ENCODE data around the gene CYB5D1.

Gene CYB5D1

DNA sequence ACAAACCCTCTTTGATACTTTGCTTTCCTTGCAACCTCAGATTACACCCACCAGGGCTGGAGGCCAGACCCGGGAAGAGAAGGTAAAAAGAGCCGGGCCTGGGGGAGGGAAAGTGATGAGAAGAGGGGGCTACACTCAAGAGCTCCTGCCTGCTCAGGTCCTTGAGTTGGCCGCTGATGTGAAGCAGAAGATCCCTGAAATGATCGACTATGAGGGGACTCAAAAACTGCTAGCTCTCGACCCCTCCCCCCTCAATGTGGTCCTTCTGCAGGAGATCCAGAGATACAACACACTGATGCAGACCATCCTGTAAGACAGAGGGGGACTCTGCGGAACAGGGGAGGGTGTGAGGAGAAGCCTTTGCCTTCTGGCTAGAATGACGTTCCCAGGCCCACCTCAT, 26.6 kb upstream of the CYB5D1 start:
- Histone ChIP-seq H3K27ac (no peak overlapping the region), H3K4me1 (peaks cover 0 to 11% (median 6%) of the 10 kb centered on the region in 4 donors), H3K27me3 (peaks cover 0 to 39% of the 10 kb centered on the region in 2 donors), H3K36me3 (no peaks in the 10 kb centered on the region), H3K9me3 (no peaks in the 10 kb centered on the region), H3K4me3 (no peak overlapping the region)
- DNase-seq: no peak
- intact Hi-C loops (cut with DNase I; ENCODE audit: low total_unique reads): no loop called here
- TF ChIP-seq, protein P1, sequence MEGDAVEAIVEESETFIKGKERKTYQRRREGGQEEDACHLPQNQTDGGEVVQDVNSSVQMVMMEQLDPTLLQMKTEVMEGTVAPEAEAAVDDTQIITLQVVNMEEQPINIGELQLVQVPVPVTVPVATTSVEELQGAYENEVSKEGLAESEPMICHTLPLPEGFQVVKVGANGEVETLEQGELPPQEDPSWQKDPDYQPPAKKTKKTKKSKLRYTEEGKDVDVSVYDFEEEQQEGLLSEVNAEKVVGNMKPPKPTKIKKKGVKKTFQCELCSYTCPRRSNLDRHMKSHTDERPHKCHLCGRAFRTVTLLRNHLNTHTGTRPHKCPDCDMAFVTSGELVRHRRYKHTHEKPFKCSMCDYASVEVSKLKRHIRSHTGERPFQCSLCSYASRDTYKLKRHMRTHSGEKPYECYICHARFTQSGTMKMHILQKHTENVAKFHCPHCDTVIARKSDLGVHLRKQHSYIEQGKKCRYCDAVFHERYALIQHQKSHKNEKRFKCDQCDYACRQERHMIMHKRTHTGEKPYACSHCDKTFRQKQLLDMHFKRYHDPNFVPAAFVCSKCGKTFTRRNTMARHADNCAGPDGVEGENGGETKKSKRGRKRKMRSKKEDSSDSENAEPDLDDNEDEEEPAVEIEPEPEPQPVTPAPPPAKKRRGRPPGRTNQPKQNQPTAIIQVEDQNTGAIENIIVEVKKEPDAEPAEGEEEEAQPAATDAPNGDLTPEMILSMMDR (IDR thresholded peaks at IDR 0.05): no peak

DNA sequence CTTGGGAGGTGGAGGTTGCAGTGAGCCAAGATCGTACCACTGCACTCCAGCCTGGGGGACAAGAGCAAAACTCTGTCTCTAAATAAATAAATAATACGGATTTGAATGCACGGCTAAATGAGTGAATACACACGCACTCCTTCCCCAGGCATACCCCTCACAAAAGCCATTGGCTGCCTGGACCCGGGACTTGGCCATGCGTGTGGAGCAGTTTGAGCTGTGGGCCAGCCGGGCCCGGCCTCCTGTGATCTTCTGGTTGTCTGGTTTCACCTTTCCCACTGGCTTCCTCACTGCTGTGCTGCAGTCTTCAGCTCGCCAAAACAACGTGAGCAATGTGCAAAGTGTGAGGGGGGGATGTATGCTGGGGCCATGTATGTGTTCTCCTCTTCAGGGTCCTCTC, 25.4 kb upstream of the CYB5D1 start:
- Histone ChIP-seq H3K4me3 (no peak overlapping the region), H3K27me3 (peaks cover 0 to 39% of the 10 kb centered on the region in 2 donors), H3K36me3 (no peaks in the 10 kb centered on the region), H3K27ac (no peak overlapping the region), H3K4me1 (peaks cover 0 to 23% (median 18%) of the 10 kb centered on the region in 4 donors), H3K9me3 (no peaks in the 10 kb centered on the region)
- intact Hi-C loops (cut with DNase I; ENCODE audit: low total_unique reads): no loop called here
- TF ChIP-seq, protein P1 (IDR thresholded peaks at IDR 0.05): no peak
- no peak for DNase-seq

DNA sequence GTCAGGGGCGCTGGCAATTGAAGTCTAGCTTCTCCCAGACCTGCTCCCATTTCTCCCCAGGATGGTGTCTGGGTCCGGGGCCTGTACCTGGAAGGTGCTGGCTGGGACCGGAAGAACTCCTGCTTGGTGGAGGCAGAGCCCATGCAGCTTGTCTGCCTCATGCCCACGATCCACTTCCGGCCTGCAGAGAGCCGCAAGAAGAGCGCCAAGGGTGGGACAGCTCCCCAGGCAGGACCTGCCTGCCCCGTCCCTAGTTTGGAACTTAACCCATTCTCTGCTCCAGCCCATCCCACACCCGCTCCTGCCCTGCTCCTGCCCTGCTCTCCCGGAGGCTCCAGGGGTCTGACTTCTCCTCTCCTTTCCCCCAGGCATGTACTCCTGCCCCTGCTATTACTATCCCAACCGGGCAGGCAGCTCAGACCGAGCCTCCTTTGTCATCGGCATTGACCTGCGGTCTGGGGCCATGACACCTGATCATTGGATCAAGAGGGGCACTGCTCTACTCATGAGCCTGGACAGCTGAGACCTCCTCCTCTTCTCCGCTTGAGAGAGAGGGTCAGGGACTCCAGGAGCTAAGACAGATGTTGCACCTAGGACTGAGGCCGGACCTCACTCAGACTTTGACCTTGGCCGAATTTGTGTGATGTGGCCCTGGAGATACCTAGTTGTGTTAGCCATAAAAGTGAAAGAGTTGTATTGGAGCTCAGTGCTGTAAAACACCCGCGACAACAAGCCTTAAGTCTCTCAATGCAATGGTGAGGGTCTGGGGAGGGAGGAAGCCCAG, 24.6 kb upstream of the CYB5D1 start:
- Histone ChIP-seq H3K27me3 (peaks cover 0 to 34% of the 10 kb centered on the region in 2 donors), H3K27ac (peak overlapping the region; percentile 96), H3K9me3 (no peaks in the 10 kb centered on the region), H3K36me3 (no peaks in the 10 kb centered on the region), H3K4me3 (peak overlapping the region; percentile 82 to 90), H3K4me1 (peaks cover 0 to 31% (median 26%) of the 10 kb centered on the region in 4 donors)
- TF ChIP-seq, protein P1 (IDR thresholded peaks at IDR 0.05): no peak
- intact Hi-C loops (cut with DNase I; ENCODE audit: low total_unique reads): no loop called here
- DNase-seq: no peak

DNA sequence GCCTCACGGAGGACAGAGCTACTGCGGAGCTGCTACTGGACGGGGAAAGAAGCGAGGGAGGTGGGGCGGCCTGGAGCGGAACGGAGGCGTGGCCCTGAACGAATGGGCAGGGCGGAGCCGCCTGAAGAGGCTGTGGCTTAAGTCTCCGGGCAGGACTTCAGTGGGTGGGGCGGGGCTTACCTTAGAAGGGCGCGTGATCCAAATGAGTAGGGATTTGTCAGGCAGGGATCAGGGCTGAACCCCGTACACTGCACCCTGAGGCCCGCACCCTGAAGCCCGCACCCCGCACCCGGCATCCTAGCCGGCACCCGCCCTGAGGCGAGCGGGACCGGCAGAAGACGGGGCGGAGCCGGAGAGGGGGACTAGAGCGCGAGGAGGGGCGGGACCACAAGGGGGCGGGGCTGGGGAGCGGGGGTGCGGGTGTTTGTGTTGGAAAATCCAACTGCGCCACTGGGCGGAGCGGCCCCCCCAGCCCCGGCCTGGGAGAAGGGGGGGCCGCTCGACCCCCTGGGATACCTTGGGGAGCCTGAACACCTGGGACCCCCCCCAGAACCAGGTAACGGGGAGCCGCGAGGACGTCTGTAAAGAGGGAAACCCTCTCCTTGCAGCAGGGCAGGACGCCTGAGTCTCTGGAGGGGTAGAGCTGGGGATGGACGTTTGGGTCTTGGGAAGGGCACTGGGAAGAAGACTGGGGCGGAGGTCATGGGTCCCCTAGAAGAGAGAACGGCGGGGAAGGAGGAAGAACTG, 23.8 kb upstream of the CYB5D1 start, which contains the start of gene KDM6B:
KDM6B (plus strand) TSS at position 423 of the 747 bp plus-strand sequence. CDS start 11,338 bp downstream, outside the sequence.
- peaks cover 0 to 38% (median 31%) of the 10 kb centered on the region in 4 donors for H3K4me1 ChIP-seq

DNA sequence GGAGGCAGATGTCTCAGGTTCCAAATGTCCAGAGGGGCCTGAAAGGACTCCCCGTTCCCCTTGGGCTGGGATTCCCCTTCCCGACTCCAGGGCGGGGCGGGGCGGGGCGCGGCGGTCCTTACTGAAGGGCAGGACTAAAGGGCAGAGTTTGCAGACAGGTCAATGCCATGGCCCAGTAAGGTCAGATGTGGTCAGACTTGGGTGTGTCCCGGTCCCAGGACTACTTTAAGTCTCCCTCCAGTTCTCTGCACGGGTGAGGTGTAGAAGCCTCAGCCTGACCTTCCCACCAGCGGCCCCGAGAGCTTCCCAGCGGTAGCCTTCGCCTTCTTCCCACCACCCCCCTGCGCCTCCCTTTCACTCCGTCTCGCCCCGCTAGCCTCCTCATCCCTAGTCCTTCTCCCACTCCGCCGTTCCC, 23.3 kb upstream of the CYB5D1 start:
- H3K9me3 ChIP-seq: no peaks in the 10 kb centered on the region
- intact Hi-C loops (cut with DNase I; ENCODE audit: low total_unique reads): no loop called here
- DNase-seq: peak in 1 of 2 donors; percentile 89
- no peaks in the 10 kb centered on the region for H3K36me3 ChIP-seq
- H3K27me3 ChIP-seq: peaks cover 0 to 21% of the 10 kb centered on the region in 2 donors
- peak overlapping the region; percentile 96 for H3K27ac ChIP-seq
- H3K4me3 ChIP-seq: peak overlapping the region; percentile 82 to 90
- TF ChIP-seq, protein P1 (IDR thresholded peaks at IDR 0.05): no peak
- H3K4me1 ChIP-seq: peaks cover 0 to 39% (median 32%) of the 10 kb centered on the region in 4 donors

More for the DNA sequence above, 23.8 kb upstream of the CYB5D1 start, which contains the start of gene KDM6B:
- Histone ChIP-seq H3K27me3 (peaks cover 0 to 27% of the 10 kb centered on the region in 2 donors), H3K9me3 (no peaks in the 10 kb centered on the region), H3K36me3 (no peaks in the 10 kb centered on the region), H3K4me3 (peak within 1 kb of the TSS; percentile 82 to 90), H3K27ac (peak within 1 kb of the TSS; percentile 96)
- peak; percentile 96 to 97 for DNase-seq
- TF ChIP-seq, protein P1 (IDR thresholded peaks at IDR 0.05): no peak
- intact Hi-C loops (cut with DNase I; ENCODE audit: low total_unique reads): no loop called here

All from tibial artery (tissue), 4 donors.